Glomerular endothelial cell (primary cell): Measurements from ENCODE around the gene ADAMTS6. TPM values are rescaled to one million over a fixed set of nuclear protein-coding genes. Genes with fewer than 3 reads are reported as not detected.

ENCODE experiments used
- DNase-seq: peaks from one replicate; pipeline ENCODE4 v3.0.0-alpha.2; 2011; ENCODE audit warnings: low read depth, low spot score; ENCODE audit errors: extremely low read depth
- total RNA-seq: library from RNA; depleted of rRNA; stranded (reverse); fragments of >200 nt; gene quantifications from 2 replicates; pipeline ENCODE4 v1.2.3, GENCODE V29; 2015

The ADAMTS6 gene
- total RNA-seq, 1 donor from 2014 or later, result 27.2 TPM

GRCh38 chr5:65290677-65291076 is 191.0 kb downstream of the ADAMTS6 start:
- DNase-seq, result no peak

GRCh38 chr5:65288657-65289056 is 193.1 kb downstream of the ADAMTS6 start:
- no peak for DNase-seq

GRCh38 chr5:65279603-65280002 is 202.1 kb downstream of the ADAMTS6 start:
- no peak for DNase-seq

GRCh38 chr5:65276178-65276890 is 205.4 kb downstream of the ADAMTS6 start:
- no peak for DNase-seq

GRCh38 chr5:65271906-65272305 is 209.8 kb downstream of the ADAMTS6 start:
- DNase-seq, result no peak

- no peak for DNase-seq
Observed at GRCh38 chr5:65268525-65268924, 213.2 kb downstream of the ADAMTS6 start.

- no peak for DNase-seq
Observed at GRCh38 chr5:65264420-65264819, 217.3 kb downstream of the ADAMTS6 start.

- DNase-seq, result no peak
Observed at GRCh38 chr5:65263321-65263720, 218.4 kb downstream of the ADAMTS6 start.

GRCh38 chr5:65262649-65263059 is 219.1 kb downstream of the ADAMTS6 start:
- peak; percentile 20 for DNase-seq

GRCh38 chr5:65262096-65262495 is 219.6 kb downstream of the ADAMTS6 start:
- DNase-seq, result peak; percentile 55

- no peak for DNase-seq
Observed at GRCh38 chr5:65261499-65261898, 220.2 kb downstream of the ADAMTS6 start.

- DNase-seq, result no peak
Observed at GRCh38 chr5:65255294-65255693, 226.4 kb downstream of the ADAMTS6 start.

GRCh38 chr5:65252977-65253376 is 228.7 kb downstream of the ADAMTS6 start:
- DNase-seq, result no peak

GRCh38 chr5:65248896-65249295 is 232.8 kb downstream of the ADAMTS6 start:
- no peak for DNase-seq

- DNase-seq, result no peak
Observed at GRCh38 chr5:65247594-65247993, 234.1 kb downstream of the ADAMTS6 start.

- no peak for DNase-seq
Observed at GRCh38 chr5:65246741-65247140, 235.0 kb downstream of the ADAMTS6 start.

- DNase-seq, result peak; percentile 22
Observed at GRCh38 chr5:65244031-65244430, 237.7 kb downstream of the ADAMTS6 start.

- DNase-seq, result no peak
Observed at GRCh38 chr5:65243161-65243560, 238.6 kb downstream of the ADAMTS6 start.

GRCh38 chr5:65229841-65230240 is 251.9 kb downstream of the ADAMTS6 start:
- DNase-seq, result no peak

- no peak for DNase-seq
Observed at GRCh38 chr5:65213921-65214525, 267.7 kb downstream of the ADAMTS6 start.

GRCh38 chr5:65209341-65209740 is 272.4 kb downstream of the ADAMTS6 start:
- DNase-seq, result peak; percentile 85

GRCh38 chr5:65204966-65205365 is 276.8 kb downstream of the ADAMTS6 start:
- no peak for DNase-seq
